K562 (cell line): ENCODE results near the gene MCM5. TPM values are rescaled to one million over a fixed set of nuclear protein-coding genes. Genes with fewer than 3 reads are reported as not detected.

Experiments used
- ATAC-seq: fragments of 200-7000 bp; cut with Tn5 transposase; 3 replicates; pipeline ENCODE4 v1.9.1; 2020; ENCODE audit warnings: moderate library complexity
- BruUV-seq: library from RNA; stranded (reverse); fragments of 400-500 nt; replicated peaks from 2 replicates; lab custom pipeline; 2021; lab: Mats Ljungman, UMichigan
- CTCF ChIA-PET: fragments of 300-600 bp; formaldehyde crosslinking; extraction: SDS; loops from one replicate; lab custom pipeline; 2021; ENCODE audit warnings: low intra/inter-chr PET ratio; lab: Yijun Ruan, JAX
- POLR2A ChIA-PET: fragments of 300-600, 350-650 bp; sonication (Branson Sonifier 250); formaldehyde crosslinking; extraction: SDS; loops from one replicate; lab custom pipeline; 2021; ENCODE audit warnings: antibody characterized with exemption, inconsistent platforms; lab: Yijun Ruan, JAX
- DNase-seq, 4 experiments: peaks; one replicate each; pipeline versions ENCODE4 v3.0.0 to v3.0.0-alpha.2; 2011 to 2018; ENCODE audit warnings: low spot score in 3 of 4, mixed read lengths in 3 of 4; ENCODE audit errors: extremely low read depth in 1 of 4
- FAIRE-seq: peaks from 2 replicates; lab custom pipeline; 2011; peaks lifted over from hg19 to GRCh38; lab: Jason Lieb, UNC
- H2AFZ ChIP-seq: 2 replicates; pipeline ENCODE4 v1.6.0; 2011; ENCODE audit warnings: low read depth, low read length, control low read depth, inconsistent platforms
- H3K27ac ChIP-seq: fragments of 200-600 bp; 3 replicates; pipeline ENCODE4 v1.8.0; 2011; ENCODE audit warnings: low read depth, mild to moderate bottlenecking, control low read depth, inconsistent platforms, low read length, moderate library complexity, mixed read lengths; ENCODE audit errors: extremely low read depth
- H3K27me3 ChIP-seq, 2 experiments: fragments of 300-600 bp in 1 of 2; 2 replicates in 1 of 2; 3 replicates in 1 of 2; pipeline versions ENCODE4 v1.6.0 to v1.8.0; 2011; ENCODE audit warnings: inconsistent platforms in 2 of 2, low read length in 2 of 2, mild to moderate bottlenecking in 1 of 2, mixed read lengths in 1 of 2, moderate library complexity in 1 of 2; ENCODE audit not compliant: control insufficient read depth in 2 of 2, insufficient read depth in 2 of 2
- H3K36me3 ChIP-seq: fragments of 300-600 bp; 3 replicates; pipeline ENCODE4 v1.8.0; 2011; ENCODE audit warnings: mild to moderate bottlenecking, low read length, inconsistent platforms; ENCODE audit not compliant: control insufficient read depth, insufficient read depth
- H3K4me1 ChIP-seq, 2 experiments: fragments of 200-600 bp in 1 of 2; replicated peaks in 1 of 2; 2 replicates in 1 of 2; 3 replicates in 1 of 2; pipeline versions ENCODE4 v1.5.1 to v1.8.0; 2011; ENCODE audit warnings: inconsistent platforms in 2 of 2, low read length in 2 of 2, mild to moderate bottlenecking in 1 of 2, mixed read lengths in 1 of 2, moderate library complexity in 1 of 2; ENCODE audit not compliant: control insufficient read depth in 2 of 2, insufficient read depth in 2 of 2
- H3K4me2 ChIP-seq: 2 replicates; pipeline ENCODE4 v1.6.1; 2011; ENCODE audit warnings: low read length, control low read depth, inconsistent platforms, mixed read lengths; ENCODE audit not compliant: insufficient read depth
- H3K4me3 ChIP-seq: fragments of 200-600 bp; sonication (generic), shearing (Covaris generic); 2 replicates; pipeline ENCODE4 v1.5.1; 2016; ENCODE audit warnings: control low read depth, inconsistent platforms
- H3K79me2 ChIP-seq: fragments of 200-600 bp; 3 replicates; pipeline ENCODE4 v1.8.0; 2011; ENCODE audit warnings: low read length, inconsistent platforms; ENCODE audit not compliant: control insufficient read depth, insufficient read depth
- H3K9ac ChIP-seq, 2 experiments: 2 replicates each; pipeline versions ENCODE4 v1.6.0 to v1.6.1; 2011; ENCODE audit warnings: low read depth in 2 of 2, low read length in 2 of 2, control low read depth in 1 of 2, inconsistent platforms in 1 of 2, mild to moderate bottlenecking in 1 of 2, mixed read lengths in 1 of 2; ENCODE audit not compliant: insufficient read depth in 1 of 2
- H3K9me1 ChIP-seq: one replicate; pipeline ENCODE4 v1.6.0; 2011; ENCODE audit warnings: inconsistent platforms, mild to moderate bottlenecking, low read length, moderate library complexity; ENCODE audit not compliant: control insufficient read depth, insufficient read depth
- H3K9me3 ChIP-seq: replicated peaks from 2 replicates; pipeline ENCODE4 v1.5.1; 2011; ENCODE audit warnings: low read depth, low read length, inconsistent platforms; ENCODE audit not compliant: control insufficient read depth, insufficient read depth
- H4K20me1 ChIP-seq: replicated peaks from 2 replicates; pipeline ENCODE4 v1.6.1; 2011; ENCODE audit warnings: low read length, inconsistent platforms, mixed read lengths; ENCODE audit not compliant: control insufficient read depth, insufficient read depth
- ELF2 ChIP-seq: fragments of 250-450 bp; sonication (Bioruptor Pico); IDR thresholded peaks from 2 replicates; pipeline ENCODE4 v1.5.0; 2021; ENCODE audit warnings: mild to moderate bottlenecking
- MAFG ChIP-seq: fragments of 450-650 bp; conservative IDR thresholded peaks from 2 replicates; pipeline ENCODE4 v1.6.1; 2016; ENCODE audit warnings: missing genetic modification characterization, missing compliant biosample characterization
- MAZ ChIP-seq, 2 experiments: fragments of 450-650 bp in 1 of 2; sonication (generic) in 1 of 2; formaldehyde crosslinking; IDR thresholded peaks in 1 of 2; conservative IDR thresholded peaks in 1 of 2; 2 replicates each; pipeline versions ENCODE4 v1.4.0 to v1.5.0; 2020; ENCODE audit warnings: mild to moderate bottlenecking in 1 of 2, missing genetic modification reagents in 1 of 2
- MCM7 ChIP-seq, 2 experiments: fragments of 450-650 bp; IDR thresholded peaks; 2 replicates each; pipeline ENCODE4 v1.6.1; 2016 to 2018
- NONO ChIP-seq, 2 experiments: fragments of 200-400 bp in 1 of 2; fragments of 450-650 bp in 1 of 2; formaldehyde crosslinking in 1 of 2; IDR thresholded peaks; 2 replicates each; pipeline ENCODE4 v1.6.1; 2017; ENCODE audit warnings: low read depth in 2 of 2, mild to moderate bottlenecking in 2 of 2, moderate library complexity in 2 of 2, low read length in 1 of 2
- NR1H2 ChIP-seq: sonication (generic); formaldehyde crosslinking; IDR thresholded peaks from 2 replicates; pipeline ENCODE4 v1.4.0; 2020; ENCODE audit warnings: mild to moderate bottlenecking, missing genetic modification reagents
- OTX1 ChIP-seq: fragments of 450-650 bp; formaldehyde crosslinking; IDR thresholded peaks from 2 replicates; pipeline ENCODE4 v1.4.0; 2022; ENCODE audit warnings: mild to moderate bottlenecking
- SAP30 ChIP-seq: fragments of 200-600 bp; sonication (generic); IDR thresholded peaks from 2 replicates; pipeline ENCODE4 v1.6.1; 2012; ENCODE audit warnings: borderline replicate concordance, low read depth, mild to moderate bottlenecking, moderate library complexity, low read length, control low read depth, inconsistent platforms; ENCODE audit not compliant: insufficient read depth, poor library complexity, severe bottlenecking
- SMAD2 ChIP-seq: fragments of 150-350 bp; IDR thresholded peaks from 2 replicates; pipeline ENCODE4 v1.6.1; 2014; ENCODE audit warnings: low read depth, mild to moderate bottlenecking, low read length
- U2AF2 ChIP-seq: fragments of 200-400 bp; formaldehyde crosslinking; optimal IDR thresholded peaks from 2 replicates; pipeline ENCODE3; 2017; ENCODE audit warnings: low read depth, mild to moderate bottlenecking, low read length
- ZC3H11A ChIP-seq: IDR thresholded peaks from 2 replicates; pipeline ENCODE4 v1.6.1; 2012; ENCODE audit warnings: low read depth, low read length, improper control_type of control experiment
- ZEB2 ChIP-seq: fragments of 450-650 bp; IDR thresholded peaks from 2 replicates; pipeline ENCODE4 v1.6.1; 2016
- ZNF324 ChIP-seq: fragments of 250-450 bp; sonication (Bioruptor Pico); IDR thresholded peaks from 2 replicates; pipeline ENCODE4 v1.4.0; 2020; ENCODE audit warnings: mild to moderate bottlenecking
- WGBS: fragments of 100-300 bp; shearing (Covaris generic); methylation state at CpG from one replicate; pipeline ENCODE4 v1.1.6; 2016; ENCODE audit warnings: low coverage, mixed read lengths; ENCODE audit not compliant: insufficient coverage; ENCODE audit errors: missing lambda C conversion rate; 5-methylcytosine and 5-hydroxymethylcytosine counted together
- in situ Hi-C: fragments of 300-500 bp; cut with MboI; formaldehyde crosslinking; loops from 4 replicates; pipeline ENCODE4 v1.15.0; 2018; ENCODE audit warnings: inconsistent platforms, mixed read lengths
- intact Hi-C: fragments of 100-400 bp; cut with micrococcal nuclease; formaldehyde crosslinking; loops from 2 replicates; pipeline ENCODE4 v1.14.2; 2022
- polyA plus RNA-seq, 8 experiments: library from polyadenylated mRNA; depleted of rRNA in 4 of 8; stranded (reverse) in 5 of 8; unstranded in 3 of 8; fragments of >200 nt; fragmentation: Nextera tagmentation in 2 of 8; fragmentation: Illumina TruSeq in 1 of 8; extraction: Ambion mirVana in 2 of 8; extraction: Trizol in 1 of 8; gene quantifications; 2 replicates each; pipeline versions ENCODE4 v1.2.1 to v1.2.3, GENCODE V29; 2011 to 2014; ENCODE audit warnings: inconsistent platforms in 1 of 8, missing spikeins in 1 of 8
- total RNA-seq, 7 experiments: library from RNA; depleted of rRNA in 6 of 7; stranded (reverse); fragments of >200 nt in 6 of 7; fragmentation: Illumina TruSeq in 2 of 7; extraction: Trizol in 2 of 7; gene quantifications; 2 replicates each; pipeline versions ENCODE4 v1.2.1 to v1.2.3, GENCODE V29; 2011 to 2021; ENCODE audit warnings: low replicate concordance in 1 of 7
- TF ChIP-seq, protein P1 (sequence below): fragments of 200-800 bp; sonication (Bioruptor generic); IDR thresholded peaks from 2 replicates; pipeline ENCODE4 v1.6.1; 2017; ENCODE audit warnings: missing genetic modification characterization, missing compliant biosample characterization

Gene MCM5
- total and polyA plus RNA-seq, 9 of the 15 experiments (the other 6 are each of a cell fraction or from before 2014, with no cell fraction given), result 5.6 to 180 (median 66.1) TPM

- TF ChIP-seq SMAD2 (no peak), OTX1 (CRISPR knock-in tag) (no peak), MAFG (tag) (no peak), NR1H2 (CRISPR knock-in tag) (no peak)
- TF ChIP-seq, protein P1, sequence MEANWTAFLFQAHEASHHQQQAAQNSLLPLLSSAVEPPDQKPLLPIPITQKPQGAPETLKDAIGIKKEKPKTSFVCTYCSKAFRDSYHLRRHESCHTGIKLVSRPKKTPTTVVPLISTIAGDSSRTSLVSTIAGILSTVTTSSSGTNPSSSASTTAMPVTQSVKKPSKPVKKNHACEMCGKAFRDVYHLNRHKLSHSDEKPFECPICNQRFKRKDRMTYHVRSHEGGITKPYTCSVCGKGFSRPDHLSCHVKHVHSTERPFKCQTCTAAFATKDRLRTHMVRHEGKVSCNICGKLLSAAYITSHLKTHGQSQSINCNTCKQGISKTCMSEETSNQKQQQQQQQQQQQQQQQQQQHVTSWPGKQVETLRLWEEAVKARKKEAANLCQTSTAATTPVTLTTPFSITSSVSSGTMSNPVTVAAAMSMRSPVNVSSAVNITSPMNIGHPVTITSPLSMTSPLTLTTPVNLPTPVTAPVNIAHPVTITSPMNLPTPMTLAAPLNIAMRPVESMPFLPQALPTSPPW, result no peak
Observed at GRCh38 chr22:35439365-35439717, 39.4 kb downstream of the MCM5 start (continued).

DNA sequence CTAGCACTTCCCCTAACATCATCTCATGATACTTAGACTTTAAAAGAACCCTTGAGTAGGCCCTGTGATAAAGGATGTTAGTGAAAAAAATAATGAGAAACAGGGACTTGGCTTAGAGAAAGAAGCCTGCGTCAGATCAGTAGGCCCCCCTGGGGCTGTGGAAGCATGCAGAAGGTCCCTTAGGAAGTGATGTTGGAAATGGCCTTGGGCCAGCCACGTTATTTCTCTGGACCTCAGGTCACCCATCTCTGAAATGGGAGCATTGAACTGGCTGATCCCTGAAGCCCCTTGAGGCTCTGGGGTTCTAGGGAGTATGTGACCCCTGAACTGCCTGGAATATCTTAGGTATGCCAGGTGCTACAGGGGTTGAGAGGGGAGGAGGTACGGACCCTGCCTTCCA is 40.2 kb downstream of the MCM5 start:
- ChIA-PET POLR2A (no interaction called here), CTCF (no interaction called here)
- Histone ChIP-seq H3K4me3 (no peak overlapping the region), H2AFZ (no peak overlapping the region), H4K20me1 (0 out of 2 replicates have a peak, but pooled peaks cover 4% of the 10 kb centered on the region), H3K4me1 (no peaks in the 10 kb centered on the region; a peak in 2 of 5 replicates), H3K36me3 (0 out of 3 replicates have a peak, but pooled peaks cover 2% of the 10 kb centered on the region), H3K9me1 (peaks cover 4% of the 10 kb centered on the region), H3K9ac (no peak overlapping the region), H3K4me2 (no peak overlapping the region), H3K27ac (no peak overlapping the region), H3K79me2 (no peaks in the 10 kb centered on the region), H3K27me3 (no peaks in the 10 kb centered on the region), H3K9me3 (no peaks in the 10 kb centered on the region)
- DNase-seq (no peak), ATAC-seq (no peak), FAIRE-seq (no peak)
- no peak for TF ChIP-seq U2AF2
- no peak for TF ChIP-seq NONO (IDR thresholded peaks at IDR 0.05; ENCODE audit: low read depth in 2 of 2, low read length in 1 of 2)
- no peak for TF ChIP-seq MCM7 (IDR thresholded peaks at IDR 0.05)
- TF ChIP-seq ZC3H11A, result no peak
- TF ChIP-seq MAZ (CRISPR knock-in tag; conservative IDR thresholded peaks at IDR 0.05 in 1 of 2, IDR thresholded peaks at IDR 0.05 in 1 of 2), result no peak
- TF ChIP-seq ELF2, result no peak
- TF ChIP-seq ZEB2, result no peak
- TF ChIP-seq SAP30, result no peak
- TF ChIP-seq ZNF324 (CRISPR knock-in tag), result no peak
- intact Hi-C loops, result no loop called here
- in situ Hi-C loops, result no loop called here
- BruUV-seq, result no TSS peak
- 58% methylated on average over 3 of the region's 3 CpGs for WGBS
